Measurements from ENCODE around the gene DDX17.

The DDX17 gene

GRCh38 chr22:38448945-38449745 lies 57.0 kb downstream of the DDX17 start:
- DNase-seq = no peak

GRCh38 chr22:38446018-38446601 lies 60.0 kb downstream of the DDX17 start:
- DNase-seq = no peak

- no peak for DNase-seq
Observed at GRCh38 chr22:38444783-38445182, 61.3 kb downstream of the DDX17 start.

GRCh38 chr22:38443628-38444521 lies 62.2 kb downstream of the DDX17 start:
- no peak for DNase-seq

GRCh38 chr22:38442967-38443627 lies 63.0 kb downstream of the DDX17 start:
- DNase-seq = no peak

GRCh38 chr22:38441620-38442287 lies 64.4 kb downstream of the DDX17 start:
- DNase-seq = no peak

- no peak for DNase-seq
Observed at GRCh38 chr22:38440747-38441350, 65.3 kb downstream of the DDX17 start.

GRCh38 chr22:38437416-38437815 lies 68.7 kb downstream of the DDX17 start:
- no peak for DNase-seq

GRCh38 chr22:38436629-38437395 lies 69.3 kb downstream of the DDX17 start:
- no peak for DNase-seq

- DNase-seq = no peak
Observed at GRCh38 chr22:38435965-38436364, 70.1 kb downstream of the DDX17 start.

GRCh38 chr22:38435010-38435409 lies 71.1 kb downstream of the DDX17 start:
- no peak for DNase-seq

GRCh38 chr22:38433871-38434270 lies 72.2 kb downstream of the DDX17 start:
- no peak for DNase-seq

Data from suppressor macrophage treated with lipopolysaccharide for 1 hour (primary cell).